Stimulated activated CD8-positive, alpha-beta memory T cell treated with anti-CD3 and anti-CD28 coated beads, Interleukin-7, amount 100 ng/mL, for 1 hour (primary cell): ENCODE measurements around the gene OAS2.
"Not testable (repeated sequence)": the region's sequence is repeated elsewhere in the genome, so short reads cannot be mapped to it uniquely, and the experiment has no call there.

ENCODE experiments used
- DNase-seq, 2 donors: peaks; one replicate each; pipeline ENCODE4 v3.0.0-alpha.2; 2020; ENCODE audit warnings: low read depth in 2 of 2

Gene OAS2

GRCh38 chr12:112950701-112951100 lies 27.6 kb upstream of the OAS2 start:
- no peak for DNase-seq

- not testable (repeated sequence) for DNase-seq
Measured at GRCh38 chr12:112957125-112957524, 21.2 kb upstream of the OAS2 start.

- no peak for DNase-seq
Measured at GRCh38 chr12:112961074-112961473, 17.2 kb upstream of the OAS2 start.

GRCh38 chr12:112961536-112961935 lies 16.8 kb upstream of the OAS2 start:
- DNase-seq = no peak

GRCh38 chr12:112962561-112962960 lies 15.8 kb upstream of the OAS2 start:
- DNase-seq = no peak

- no peak for DNase-seq
Measured at GRCh38 chr12:112963227-112963861, 15.0 kb upstream of the OAS2 start.

- no peak for DNase-seq
Measured at GRCh38 chr12:112964067-112964670, 14.2 kb upstream of the OAS2 start.

- no peak for DNase-seq
Measured at GRCh38 chr12:112964915-112965314, 13.4 kb upstream of the OAS2 start.

GRCh38 chr12:112965643-112966042 lies 12.7 kb upstream of the OAS2 start:
- no peak for DNase-seq

- no peak for DNase-seq
Measured at GRCh38 chr12:112967306-112967705, 11.0 kb upstream of the OAS2 start.

- no peak for DNase-seq
Measured at GRCh38 chr12:112967858-112968257, 10.5 kb upstream of the OAS2 start.

- no peak for DNase-seq
Measured at GRCh38 chr12:112969547-112970306, 8.6 kb upstream of the OAS2 start.

GRCh38 chr12:112970391-112970790 lies 7.9 kb upstream of the OAS2 start:
- no peak for DNase-seq

GRCh38 chr12:112971248-112971647 lies 7.1 kb upstream of the OAS2 start:
- DNase-seq = no peak

GRCh38 chr12:112973011-112973735 lies 5.1 kb upstream of the OAS2 start:
- no peak for DNase-seq

- no peak for DNase-seq
Measured at GRCh38 chr12:112973818-112974231, 4.5 kb upstream of the OAS2 start.

- DNase-seq = no peak
Measured at GRCh38 chr12:112974904-112975303, 3.4 kb upstream of the OAS2 start.

GRCh38 chr12:112977139-112977538 lies 1.2 kb upstream of the OAS2 start:
- DNase-seq = no peak

GRCh38 chr12:112977641-112978040 lies 678 bp upstream of the OAS2 start:
- DNase-seq = no peak

- DNase-seq = no peak
Measured at GRCh38 chr12:112979041-112979680, 842 bp downstream of the OAS2 start.

- no peak for DNase-seq
Measured at GRCh38 chr12:112980491-112981158, 2.3 kb downstream of the OAS2 start.
